HG02642 (cell line): ENCODE measurements around the gene ZBTB4.

Experiments used
- ATAC-seq: cut with Tn5 transposase; IDR thresholded peaks from one replicate; pipeline ENCODE4 v1.9.1; 2021; ENCODE audit warnings: mild to moderate bottlenecking; ENCODE audit not compliant: unreplicated experiment, poor library complexity

Gene ZBTB4

GRCh38 chr17:7444682-7445618 is 34.5 kb downstream of the ZBTB4 start, which contains the start of gene CHRNB1:
TSS of gene CHRNB1 (plus strand) at chr17:7445061. CDS start at chr17:7445128, 67 bp downstream.
- ATAC-seq, result peak; percentile 54

- no peak for ATAC-seq
Measured at GRCh38 chr17:7443499-7444485, 35.6 kb downstream of the ZBTB4 start.

- ATAC-seq, result no peak
Measured at GRCh38 chr17:7442142-7442541, 37.3 kb downstream of the ZBTB4 start.

- no peak for ATAC-seq
Measured at GRCh38 chr17:7441266-7441665, 38.2 kb downstream of the ZBTB4 start.

- no peak for ATAC-seq
Measured at GRCh38 chr17:7440834-7441195, 38.6 kb downstream of the ZBTB4 start.

- no peak for ATAC-seq
Measured at GRCh38 chr17:7440113-7440833, 39.2 kb downstream of the ZBTB4 start.

GRCh38 chr17:7439462-7440112 is 39.8 kb downstream of the ZBTB4 start, which contains the start of gene FGF11:
TSS of gene FGF11 (plus strand) at chr17:7439512. CDS start at chr17:7439621, 109 bp downstream.
- no peak for ATAC-seq

- ATAC-seq, result no peak
Measured at GRCh38 chr17:7438656-7439460, 40.6 kb downstream of the ZBTB4 start.

GRCh38 chr17:7437950-7438614 is 41.3 kb downstream of the ZBTB4 start:
- ATAC-seq, result no peak

GRCh38 chr17:7437369-7437863 is 42.0 kb downstream of the ZBTB4 start:
- no peak for ATAC-seq

- peak; percentile 32 for ATAC-seq
Measured at GRCh38 chr17:7436556-7437368, 42.7 kb downstream of the ZBTB4 start.

- peak; percentile 21 for ATAC-seq
Measured at GRCh38 chr17:7435676-7436555, 43.5 kb downstream of the ZBTB4 start.

GRCh38 chr17:7432296-7432695 is 47.1 kb downstream of the ZBTB4 start:
- ATAC-seq, result no peak

GRCh38 chr17:7431231-7431630 is 48.2 kb downstream of the ZBTB4 start:
- no peak for ATAC-seq

- ATAC-seq, result no peak
Measured at GRCh38 chr17:7429722-7430121, 49.7 kb downstream of the ZBTB4 start.

- no peak for ATAC-seq
Measured at GRCh38 chr17:7428557-7428956, 50.9 kb downstream of the ZBTB4 start, which contains the start of gene SPEM3. TSS of gene SPEM3 (plus strand) at chr17:7428857. CDS start at chr17:7428903, 46 bp downstream.
